ENCODE data around the gene TMEM39A. TPM values are rescaled to one million over a fixed set of nuclear protein-coding genes. Genes with fewer than 3 reads are reported as not detected.

Gene TMEM39A
- total and polyA plus RNA-seq, 4 donors = 9.3 to 51.2 (median 37.9) TPM

DNA sequence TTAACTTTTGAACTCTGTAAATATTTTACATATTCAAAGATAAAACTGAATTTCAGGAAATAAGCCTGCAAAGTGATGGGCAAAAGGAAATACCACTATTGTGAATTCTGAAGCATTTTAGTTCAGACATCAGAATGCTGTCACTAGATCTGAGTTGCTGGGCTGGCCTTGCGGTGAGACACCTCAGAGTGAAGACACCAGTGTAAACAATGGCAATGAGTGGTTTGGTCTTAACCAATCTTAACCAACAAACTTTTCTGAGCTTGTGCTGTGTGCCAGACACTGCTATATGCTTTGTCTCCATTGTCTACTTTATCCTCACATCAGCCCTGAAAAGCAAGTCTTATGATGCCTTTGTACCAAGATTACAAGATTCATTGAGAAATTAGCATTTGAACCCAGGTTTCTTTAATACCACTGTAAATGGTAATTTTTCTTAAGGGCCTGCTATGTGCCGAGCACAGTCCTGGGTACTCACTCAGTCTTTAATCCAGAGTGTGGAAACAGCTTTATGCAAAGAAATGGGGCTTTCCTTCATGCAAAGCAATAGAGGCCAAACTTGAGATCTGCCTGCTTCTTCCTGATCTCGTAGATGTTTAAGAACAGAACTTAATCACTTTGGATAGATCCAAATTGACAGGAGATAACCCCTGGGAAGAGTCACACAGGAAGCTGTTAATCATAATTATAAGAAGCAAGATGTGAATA is 55.0 kb downstream of the TMEM39A start:
- Histone ChIP-seq H3K4me1 (ENCODE audit: control insufficient read depth in 5 of 5, insufficient read depth in 5 of 5, low read length in 5 of 5) (no peaks in the 10 kb centered on the region), H3K27me3 (ENCODE audit: control insufficient read depth in 3 of 3, insufficient read depth in 3 of 3, low read length in 2 of 3) (no peaks in the 10 kb centered on the region), H3K9me3 (ENCODE audit: control insufficient read depth in 4 of 4, insufficient read depth in 3 of 4, low read length in 3 of 4) (no peaks in the 10 kb centered on the region), H3K27ac (ENCODE audit: low read depth in 1 of 2, low read length in 1 of 2) (no peak overlapping the region), H3K9ac (ENCODE audit: insufficient read depth in 1 of 2, low read length in 2 of 2) (no peak overlapping the region), H3K4me3 (no peak overlapping the region), H3K36me3 (ENCODE audit: control insufficient read depth in 4 of 4, insufficient read depth in 4 of 4, low read length in 4 of 4) (peaks cover 17 to 33% (median 19%) of the 10 kb centered on the region in 4 donors)
- no peak for TF ChIP-seq CTCF (IDR thresholded peaks at IDR 0.05; ENCODE audit: control extremely low read depth, extremely low read depth)
- no peak for DNase-seq
- WGBS, 2 donors = 90 to 91% methylated on average over 3 of the region's 3 CpGs
- no peak for ATAC-seq (ENCODE audit: insufficient read depth, low FRiP score)

DNA sequence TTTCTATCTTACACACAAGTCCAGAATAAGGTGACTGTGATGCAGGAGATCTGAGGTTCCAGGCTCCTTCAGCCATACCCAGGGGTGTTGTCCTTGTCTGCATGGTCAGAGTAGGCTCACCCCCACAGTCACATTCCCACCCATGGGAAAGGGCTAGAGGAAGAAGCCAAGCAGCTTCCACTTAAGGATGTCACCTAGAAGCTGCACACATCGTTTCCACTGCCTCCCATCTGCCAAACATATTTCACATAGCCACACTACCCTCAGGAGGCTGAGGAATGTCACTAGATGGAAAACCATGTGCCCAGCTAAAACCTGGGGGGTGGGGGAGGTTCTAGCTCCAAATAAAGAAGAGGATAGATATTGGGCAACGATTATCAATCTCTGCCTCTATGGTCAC is 58.1 kb downstream of the TMEM39A start:
- peaks cover 26 to 36% (median 27%) of the 10 kb centered on the region in 4 donors for H3K36me3 ChIP-seq (ENCODE audit: control insufficient read depth in 4 of 4, insufficient read depth in 4 of 4, low read length in 4 of 4)
- H3K4me3 ChIP-seq = no peak overlapping the region
- WGBS, 2 donors = 77 to 97% methylated on average over 2 of the region's 2 CpGs
- ATAC-seq (ENCODE audit: insufficient read depth, low FRiP score) = no peak
- no peaks in the 10 kb centered on the region for H3K4me1 ChIP-seq (ENCODE audit: control insufficient read depth in 5 of 5, insufficient read depth in 5 of 5, low read length in 5 of 5)
- H3K27ac ChIP-seq (ENCODE audit: low read depth in 1 of 2, low read length in 1 of 2) = no peak overlapping the region
- no peak for TF ChIP-seq CTCF (IDR thresholded peaks at IDR 0.05; ENCODE audit: control extremely low read depth, extremely low read depth)
- H3K9ac ChIP-seq (ENCODE audit: insufficient read depth in 1 of 2, low read length in 2 of 2) = no peak overlapping the region
- no peaks in the 10 kb centered on the region for H3K27me3 ChIP-seq (ENCODE audit: control insufficient read depth in 3 of 3, insufficient read depth in 3 of 3, low read length in 2 of 3)
- no peaks in the 10 kb centered on the region for H3K9me3 ChIP-seq (ENCODE audit: control insufficient read depth in 4 of 4, insufficient read depth in 3 of 4, low read length in 3 of 4)
- no peak for DNase-seq

GRCh38 chr3:119403201-119403600 is 60.2 kb downstream of the TMEM39A start:
- H3K36me3 ChIP-seq (ENCODE audit: control insufficient read depth in 4 of 4, insufficient read depth in 4 of 4, low read length in 4 of 4) = peaks cover 20 to 31% (median 29%) of the 10 kb centered on the region in 4 donors

More at GRCh38 chr3:119403201-119403600, 60.2 kb downstream of the TMEM39A start:
- DNase-seq (no peak), ATAC-seq (ENCODE audit: insufficient read depth, low FRiP score) (peak; percentile 2)
- Histone ChIP-seq H3K9me3 (ENCODE audit: control insufficient read depth in 4 of 4, insufficient read depth in 3 of 4, low read length in 3 of 4) (no peaks in the 10 kb centered on the region), H3K27ac (ENCODE audit: low read depth in 1 of 2, low read length in 1 of 2) (no peak overlapping the region), H3K4me3 (no peak overlapping the region), H3K9ac (ENCODE audit: insufficient read depth in 1 of 2, low read length in 2 of 2) (no peak overlapping the region), H3K27me3 (ENCODE audit: control insufficient read depth in 3 of 3, insufficient read depth in 3 of 3, low read length in 2 of 3) (no peaks in the 10 kb centered on the region), H3K4me1 (ENCODE audit: control insufficient read depth in 5 of 5, insufficient read depth in 5 of 5, low read length in 5 of 5) (no peaks in the 10 kb centered on the region)
- 92 to 96% methylated on average over 1 of the region's 1 CpG for WGBS, 2 donors
- no peak for TF ChIP-seq CTCF (IDR thresholded peaks at IDR 0.05; ENCODE audit: control extremely low read depth, extremely low read depth)

Measured in lung (tissue), 12 donors.